Measurements from ENCODE around the gene CADM2.

The CADM2 gene

DNA sequence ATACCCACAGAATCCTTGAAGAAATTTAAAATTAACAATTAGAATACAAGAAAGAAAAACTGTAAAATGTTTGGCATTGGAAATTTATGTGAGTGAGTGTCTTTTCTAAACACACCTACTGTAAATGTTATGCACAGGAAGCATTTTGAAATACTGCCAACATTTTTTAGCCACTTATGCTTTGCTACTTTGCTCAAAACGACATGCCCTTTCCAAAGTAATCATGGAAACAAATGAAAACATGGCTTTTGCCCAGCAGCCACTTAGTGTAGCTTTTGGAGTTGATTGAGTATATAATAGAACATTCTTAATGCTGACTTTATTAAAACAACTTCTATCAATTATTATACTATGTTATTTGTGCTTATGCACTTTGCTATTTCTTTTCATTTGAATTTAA lies 823.0 kb downstream of the CADM2 start:
- TF ChIP-seq, protein P1, sequence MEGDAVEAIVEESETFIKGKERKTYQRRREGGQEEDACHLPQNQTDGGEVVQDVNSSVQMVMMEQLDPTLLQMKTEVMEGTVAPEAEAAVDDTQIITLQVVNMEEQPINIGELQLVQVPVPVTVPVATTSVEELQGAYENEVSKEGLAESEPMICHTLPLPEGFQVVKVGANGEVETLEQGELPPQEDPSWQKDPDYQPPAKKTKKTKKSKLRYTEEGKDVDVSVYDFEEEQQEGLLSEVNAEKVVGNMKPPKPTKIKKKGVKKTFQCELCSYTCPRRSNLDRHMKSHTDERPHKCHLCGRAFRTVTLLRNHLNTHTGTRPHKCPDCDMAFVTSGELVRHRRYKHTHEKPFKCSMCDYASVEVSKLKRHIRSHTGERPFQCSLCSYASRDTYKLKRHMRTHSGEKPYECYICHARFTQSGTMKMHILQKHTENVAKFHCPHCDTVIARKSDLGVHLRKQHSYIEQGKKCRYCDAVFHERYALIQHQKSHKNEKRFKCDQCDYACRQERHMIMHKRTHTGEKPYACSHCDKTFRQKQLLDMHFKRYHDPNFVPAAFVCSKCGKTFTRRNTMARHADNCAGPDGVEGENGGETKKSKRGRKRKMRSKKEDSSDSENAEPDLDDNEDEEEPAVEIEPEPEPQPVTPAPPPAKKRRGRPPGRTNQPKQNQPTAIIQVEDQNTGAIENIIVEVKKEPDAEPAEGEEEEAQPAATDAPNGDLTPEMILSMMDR (IDR thresholded peaks at IDR 0.05; ENCODE audit: low read length, missing control alignments) = no peak
- H3K4me3 ChIP-seq (replicated peaks; ENCODE audit: low read depth, low read length) = no peak overlapping the region
- DNase-seq (ENCODE audit: low read depth) = peak; percentile 3

- TF ChIP-seq, protein P1 (IDR thresholded peaks at IDR 0.05; ENCODE audit: low read length, missing control alignments) = no peak
- no peak overlapping the region for H3K4me3 ChIP-seq (replicated peaks; ENCODE audit: low read depth, low read length)
- peak; percentile 1 for DNase-seq (ENCODE audit: low read depth)
Observed at GRCh38 chr3:85783291-85783690, 824.5 kb downstream of the CADM2 start.

GRCh38 chr3:85785766-85786165 lies 827.0 kb downstream of the CADM2 start:
- H3K4me3 ChIP-seq (replicated peaks; ENCODE audit: low read depth, low read length) = no peak overlapping the region
- TF ChIP-seq, protein P1 (IDR thresholded peaks at IDR 0.05; ENCODE audit: low read length, missing control alignments) = no peak
- DNase-seq (ENCODE audit: low read depth) = peak; percentile 2

GRCh38 chr3:85790445-85791030 lies 831.7 kb downstream of the CADM2 start:
- TF ChIP-seq, protein P1 (IDR thresholded peaks at IDR 0.05; ENCODE audit: low read length, missing control alignments) = no peak
- no peak overlapping the region for H3K4me3 ChIP-seq (replicated peaks; ENCODE audit: low read depth, low read length)
- no peak for DNase-seq (ENCODE audit: low read depth)

DNA sequence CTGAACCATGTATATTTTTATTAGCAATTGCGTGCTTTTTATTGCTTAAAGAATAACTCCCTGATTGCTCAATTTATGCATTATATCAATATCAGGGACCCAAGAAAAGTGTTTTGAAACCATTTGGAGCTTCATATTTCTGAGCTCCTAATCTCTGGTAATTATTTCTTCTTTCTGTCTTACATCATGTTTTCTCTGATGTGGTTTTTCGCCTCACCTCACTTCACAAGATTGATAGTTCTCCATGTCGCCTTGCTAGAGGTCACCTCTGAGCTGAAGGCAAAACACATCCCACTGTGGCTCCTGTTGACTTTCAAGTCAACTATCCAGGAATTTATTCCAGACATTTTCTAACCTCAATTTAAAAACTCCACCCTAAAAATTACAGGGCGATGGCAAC lies 837.4 kb downstream of the CADM2 start:
- DNase-seq (ENCODE audit: low read depth) = no peak
- H3K4me3 ChIP-seq (replicated peaks; ENCODE audit: low read depth, low read length) = no peak overlapping the region
- TF ChIP-seq, protein P1 (IDR thresholded peaks at IDR 0.05; ENCODE audit: low read length, missing control alignments) = no peak

DNA sequence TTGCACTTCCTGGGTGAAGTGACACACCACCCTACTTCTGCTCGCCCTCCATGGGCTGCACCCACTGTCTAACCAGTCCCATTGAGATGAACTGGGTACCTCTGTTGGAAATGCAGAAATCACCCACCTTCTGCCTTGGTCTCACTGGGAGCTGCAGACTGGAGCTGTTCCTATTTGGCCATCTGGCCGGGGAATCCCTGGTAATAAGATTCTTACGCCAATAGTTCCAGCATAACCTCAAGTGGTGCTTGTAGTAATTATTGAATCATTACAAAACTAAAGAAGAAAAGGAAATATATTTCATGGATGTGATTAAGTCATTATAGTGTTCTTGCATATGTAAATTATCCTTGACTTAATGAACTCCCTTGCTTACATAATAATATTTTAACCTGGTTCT lies 841.9 kb downstream of the CADM2 start:
- TF ChIP-seq, protein P1 (IDR thresholded peaks at IDR 0.05; ENCODE audit: low read length, missing control alignments) = no peak
- no peak for DNase-seq (ENCODE audit: low read depth)
- no peak overlapping the region for H3K4me3 ChIP-seq (replicated peaks; ENCODE audit: low read depth, low read length)

DNA sequence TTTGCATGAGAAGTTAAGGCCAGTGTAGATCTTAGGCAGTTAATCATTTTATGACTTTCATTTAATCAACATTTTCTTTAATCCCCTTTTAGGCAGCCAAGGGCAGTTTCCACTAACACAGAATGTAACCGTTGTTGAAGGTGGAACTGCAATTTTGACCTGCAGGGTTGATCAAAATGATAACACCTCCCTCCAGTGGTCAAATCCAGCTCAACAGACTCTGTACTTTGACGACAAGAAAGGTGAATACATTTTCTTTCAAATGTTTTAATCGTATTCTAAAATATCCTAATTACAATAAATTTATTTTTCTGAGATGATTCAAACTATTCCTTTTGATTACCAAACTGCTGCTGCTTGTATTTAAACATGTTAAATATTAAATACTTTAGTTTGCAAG lies 843.2 kb downstream of the CADM2 start:
- TF ChIP-seq, protein P1 (IDR thresholded peaks at IDR 0.05; ENCODE audit: low read length, missing control alignments) = no peak
- H3K4me3 ChIP-seq (replicated peaks; ENCODE audit: low read depth, low read length) = no peak overlapping the region
- peak; percentile 3 for DNase-seq (ENCODE audit: low read depth)

Measured in fibroblast of pulmonary artery (primary cell).